DND-41 (cell line): Measurements from ENCODE around the gene WWP2.

ENCODE experiments used
- ATAC-seq: fragments of 200-7000 bp; cut with Tn5 transposase; 3 replicates; pipeline ENCODE4 v1.9.1; 2021; ENCODE audit warnings: low read depth; ENCODE audit not compliant: insufficient read depth
- DNase-seq: peaks from one replicate; pipeline ENCODE4 v3.0.0-alpha.2; 2020
- H2AFZ ChIP-seq: 2 replicates; pipeline ENCODE4 v1.6.0; 2012; ENCODE audit warnings: low read depth, low read length
- H3K27ac ChIP-seq: 2 replicates; pipeline ENCODE4 v1.5.1; 2012; ENCODE audit warnings: low read length, inconsistent platforms
- H3K27me3 ChIP-seq: fragments of 200-600 bp; sonication (generic); 2 replicates; pipeline ENCODE4 v1.6.0; 2012; ENCODE audit warnings: low read length, mild to moderate bottlenecking, inconsistent platforms; ENCODE audit not compliant: insufficient read depth, poor library complexity
- H3K36me3 ChIP-seq: 2 replicates; pipeline ENCODE4 v1.5.1; 2012; ENCODE audit warnings: low read length, inconsistent platforms; ENCODE audit not compliant: insufficient read depth
- H3K4me1 ChIP-seq: 2 replicates; pipeline ENCODE4 v1.5.1; 2012; ENCODE audit warnings: mild to moderate bottlenecking, low read length; ENCODE audit not compliant: insufficient read depth
- H3K4me2 ChIP-seq: 2 replicates; pipeline ENCODE4 v1.6.0; 2012; ENCODE audit warnings: mild to moderate bottlenecking, moderate library complexity, low read length, inconsistent platforms; ENCODE audit not compliant: insufficient read depth
- H3K4me3 ChIP-seq, 2 experiments: fragments of 200-600 bp in 1 of 2; shearing (Covaris generic) in 1 of 2; 2 replicates each; pipeline ENCODE4 v1.5.1; 2012 to 2016; ENCODE audit warnings: inconsistent platforms in 2 of 2, low read length in 2 of 2, mild to moderate bottlenecking in 2 of 2, low read depth in 1 of 2, moderate library complexity in 1 of 2
- H3K79me2 ChIP-seq: 2 replicates; pipeline ENCODE4 v1.6.0; 2012; ENCODE audit warnings: low read length, inconsistent platforms; ENCODE audit not compliant: insufficient read depth
- H3K9ac ChIP-seq: 2 replicates; pipeline ENCODE4 v1.6.0; 2012; ENCODE audit warnings: low read depth, mild to moderate bottlenecking, inconsistent platforms, low read length, moderate library complexity
- H3K9me3 ChIP-seq: 2 replicates; pipeline ENCODE4 v1.5.1; 2012; ENCODE audit warnings: low read length, moderate library complexity, mild to moderate bottlenecking, inconsistent platforms; ENCODE audit not compliant: insufficient read depth, severe bottlenecking
- H4K20me1 ChIP-seq: 2 replicates; pipeline ENCODE4 v1.6.0; 2012; ENCODE audit warnings: low read length; ENCODE audit not compliant: insufficient read depth
- EZH2 ChIP-seq: IDR thresholded peaks from 3 replicates; pipeline ENCODE4 v1.6.1; 2012; ENCODE audit warnings: borderline replicate concordance, low read depth, mild to moderate bottlenecking, moderate library complexity, low read length, inconsistent platforms; ENCODE audit not compliant: severe bottlenecking
- TF ChIP-seq, protein P1 (sequence below): IDR thresholded peaks from 2 replicates; pipeline ENCODE4 v1.5.1; 2012; ENCODE audit warnings: borderline replicate concordance, low read length, moderate library complexity, mild to moderate bottlenecking; ENCODE audit not compliant: poor library complexity, severe bottlenecking; ENCODE audit errors: extremely low read depth

Gene WWP2

GRCh38 chr16:69903865-69904415 lies 141.8 kb downstream of the WWP2 start:
- no peak overlapping the region for H3K27ac ChIP-seq
- H3K4me2 ChIP-seq: no peak overlapping the region

DNA sequence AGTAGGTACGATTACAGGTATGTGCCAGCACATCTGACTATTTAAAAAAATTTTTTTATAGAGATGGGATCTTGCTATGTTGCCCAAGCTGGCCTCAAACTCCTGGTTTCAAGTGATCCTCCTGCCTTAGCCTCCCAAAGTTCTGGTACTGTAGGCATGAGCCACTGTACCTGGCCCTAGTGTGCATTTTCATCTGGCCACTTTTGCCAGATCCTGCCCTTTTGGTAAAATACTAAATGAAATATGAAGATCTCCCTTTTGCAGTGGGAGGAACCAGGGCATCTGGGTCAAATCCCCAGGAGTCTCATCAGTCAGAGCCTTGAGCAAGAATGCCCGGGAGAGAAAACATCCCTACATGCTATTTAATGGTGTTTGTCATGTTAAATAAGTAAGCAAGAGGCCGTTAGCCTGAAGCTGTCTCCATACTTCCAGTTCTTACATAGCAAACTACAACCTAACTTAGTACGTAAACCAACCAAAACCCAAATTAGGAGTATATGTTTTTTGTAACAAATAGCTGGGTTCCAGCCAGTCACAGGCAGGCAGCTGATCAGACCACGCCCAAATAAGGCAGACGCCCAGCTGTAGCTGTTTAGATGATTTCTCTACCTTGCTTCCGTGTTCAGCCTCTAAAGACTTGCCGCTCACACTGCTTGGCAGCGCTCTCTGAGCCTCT lies 142.5 kb downstream of the WWP2 start:
- no peak for TF ChIP-seq EZH2
- TF ChIP-seq, protein P1, sequence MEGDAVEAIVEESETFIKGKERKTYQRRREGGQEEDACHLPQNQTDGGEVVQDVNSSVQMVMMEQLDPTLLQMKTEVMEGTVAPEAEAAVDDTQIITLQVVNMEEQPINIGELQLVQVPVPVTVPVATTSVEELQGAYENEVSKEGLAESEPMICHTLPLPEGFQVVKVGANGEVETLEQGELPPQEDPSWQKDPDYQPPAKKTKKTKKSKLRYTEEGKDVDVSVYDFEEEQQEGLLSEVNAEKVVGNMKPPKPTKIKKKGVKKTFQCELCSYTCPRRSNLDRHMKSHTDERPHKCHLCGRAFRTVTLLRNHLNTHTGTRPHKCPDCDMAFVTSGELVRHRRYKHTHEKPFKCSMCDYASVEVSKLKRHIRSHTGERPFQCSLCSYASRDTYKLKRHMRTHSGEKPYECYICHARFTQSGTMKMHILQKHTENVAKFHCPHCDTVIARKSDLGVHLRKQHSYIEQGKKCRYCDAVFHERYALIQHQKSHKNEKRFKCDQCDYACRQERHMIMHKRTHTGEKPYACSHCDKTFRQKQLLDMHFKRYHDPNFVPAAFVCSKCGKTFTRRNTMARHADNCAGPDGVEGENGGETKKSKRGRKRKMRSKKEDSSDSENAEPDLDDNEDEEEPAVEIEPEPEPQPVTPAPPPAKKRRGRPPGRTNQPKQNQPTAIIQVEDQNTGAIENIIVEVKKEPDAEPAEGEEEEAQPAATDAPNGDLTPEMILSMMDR: no peak
- Histone ChIP-seq H3K4me3 (no peak overlapping the region), H3K9ac (no peak overlapping the region), H3K79me2 (no peaks in the 10 kb centered on the region), H3K9me3 (no peaks in the 10 kb centered on the region), H3K36me3 (0 out of 2 replicates have a peak, but pooled peaks cover 5% of the 10 kb centered on the region), H3K4me2 (no peak overlapping the region), H4K20me1 (no peaks in the 10 kb centered on the region), H2AFZ (no peak overlapping the region), H3K4me1 (no peaks in the 10 kb centered on the region), H3K27ac (no peak overlapping the region), H3K27me3 (no peaks in the 10 kb centered on the region)
- ATAC-seq: no peak
- DNase-seq: no peak

More at GRCh38 chr16:69903865-69904415, 141.8 kb downstream of the WWP2 start:
- H3K4me1 ChIP-seq: no peaks in the 10 kb centered on the region
- no peak overlapping the region for H3K4me3 ChIP-seq
- H3K9me3 ChIP-seq: no peaks in the 10 kb centered on the region
- H3K79me2 ChIP-seq: no peaks in the 10 kb centered on the region
- no peak overlapping the region for H2AFZ ChIP-seq
- no peak for TF ChIP-seq EZH2
- TF ChIP-seq, protein P1: no peak
- no peak overlapping the region for H3K9ac ChIP-seq
- H3K27me3 ChIP-seq: no peaks in the 10 kb centered on the region
- 0 out of 2 replicates have a peak, but pooled peaks cover 5% of the 10 kb centered on the region for H3K36me3 ChIP-seq
- ATAC-seq: no peak
- DNase-seq: no peak
- no peaks in the 10 kb centered on the region for H4K20me1 ChIP-seq

GRCh38 chr16:69905171-69905555 lies 143.0 kb downstream of the WWP2 start:
- no peak for ATAC-seq

More at GRCh38 chr16:69905171-69905555, 143.0 kb downstream of the WWP2 start:
- H3K9me3 ChIP-seq: no peaks in the 10 kb centered on the region
- no peak overlapping the region for H3K4me3 ChIP-seq
- TF ChIP-seq, protein P1: no peak
- TF ChIP-seq EZH2: no peak
- H3K27me3 ChIP-seq: no peaks in the 10 kb centered on the region
- H3K79me2 ChIP-seq: no peaks in the 10 kb centered on the region
- no peaks in the 10 kb centered on the region for H3K4me1 ChIP-seq
- H3K9ac ChIP-seq: no peak overlapping the region
- H3K27ac ChIP-seq: no peak overlapping the region
- 0 out of 2 replicates have a peak, but pooled peaks cover 5% of the 10 kb centered on the region for H3K36me3 ChIP-seq
- DNase-seq: no peak
- no peak overlapping the region for H3K4me2 ChIP-seq
- H4K20me1 ChIP-seq: no peaks in the 10 kb centered on the region
- H2AFZ ChIP-seq: no peak overlapping the region
